Natural killer cell (primary cell): Measurements from ENCODE around the gene SNX3. TPM values are rescaled to one million over a fixed set of nuclear protein-coding genes. Genes with fewer than 3 reads are reported as not detected.
"Not testable (repeated sequence)": the region's sequence is repeated elsewhere in the genome, so short reads cannot be mapped to it uniquely, and the experiment has no call there.

Experiments used
- ATAC-seq, 3 donors: fragments of 150-1000 bp in 2 of 3; fragments of 200-7000 bp in 1 of 3; cut with Tn5 transposase; 1 replicate in 1 of 3; 2 replicates in 2 of 3; pipeline ENCODE4 v1.10.0; 2021; ENCODE audit warnings: mild to moderate bottlenecking in 2 of 3, moderate library complexity in 2 of 3
- DNase-seq, 2 donors: peaks; one replicate each; pipeline versions ENCODE4 v3.0.0 to v3.0.0-alpha.2; 2013 to 2021; ENCODE audit warnings: mixed read lengths in 1 of 2
- H3K27ac ChIP-seq: one replicate; pipeline ENCODE4 v1.5.1; 2013; ENCODE audit warnings: mild to moderate bottlenecking, low read length
- H3K27me3 ChIP-seq: one replicate; pipeline ENCODE4 v1.6.1; 2013; ENCODE audit warnings: low read length; ENCODE audit not compliant: control insufficient read depth, insufficient read depth
- H3K36me3 ChIP-seq: one replicate; pipeline ENCODE4 v1.6.1; 2013; ENCODE audit warnings: low read length; ENCODE audit not compliant: control insufficient read depth, insufficient read depth
- H3K4me1 ChIP-seq: one replicate; pipeline ENCODE4 v1.6.1; 2013; ENCODE audit warnings: low read length; ENCODE audit not compliant: control insufficient read depth, insufficient read depth
- H3K4me3 ChIP-seq: one replicate; pipeline ENCODE4 v1.5.1; 2013; ENCODE audit warnings: low read length
- H3K9me3 ChIP-seq: one replicate; pipeline ENCODE4 v1.6.1; 2013; ENCODE audit warnings: low read length; ENCODE audit not compliant: control insufficient read depth, insufficient read depth
- H3K27ac Mint-ChIP-seq, 2 donors: one replicate each; pipeline ENCODE4 v1.8.0; 2022; ENCODE audit warnings: mild to moderate bottlenecking in 2 of 2, mixed read lengths in 2 of 2, moderate library complexity in 1 of 2
- H3K27me3 Mint-ChIP-seq, 2 donors: one replicate each; pipeline ENCODE4 v1.8.0; 2022; ENCODE audit warnings: low read depth in 2 of 2, mixed read lengths in 2 of 2
- H3K36me3 Mint-ChIP-seq: one replicate; pipeline ENCODE4 v1.8.0; 2022; ENCODE audit warnings: mixed read lengths
- H3K4me1 Mint-ChIP-seq, 2 donors: one replicate each; pipeline ENCODE4 v1.8.0; 2022; ENCODE audit warnings: mixed read lengths in 2 of 2
- H3K4me3 Mint-ChIP-seq: one replicate; pipeline ENCODE4 v1.8.0; 2022; ENCODE audit warnings: mild to moderate bottlenecking, moderate library complexity, mixed read lengths
- H3K9me3 Mint-ChIP-seq, 2 donors: one replicate each; pipeline ENCODE4 v1.8.0; 2022; ENCODE audit warnings: mixed read lengths in 2 of 2
- WGBS: methylation state at CpG from one replicate; pipeline ENCODE4 v1.1.7; 2013; ENCODE audit warnings: missing lambda C conversion rate; ENCODE audit not compliant: insufficient coverage; 5-methylcytosine and 5-hydroxymethylcytosine counted together
- intact Hi-C: fragments of 100-400 bp; cut with micrococcal nuclease; formaldehyde crosslinking; loops from one replicate; pipeline ENCODE4 v1.14.2; 2022
- total RNA-seq, 4 donors: library from RNA; stranded (reverse); fragments of 120-200 nt in 1 of 4; gene quantifications; one replicate each; pipeline versions ENCODE4 v1.2.3 to v1.2.4, GENCODE V29; 2013 to 2022
- TF ChIP-seq, protein P1 (sequence below): fragments of 200-600 bp; IDR thresholded peaks from one replicate; pipeline ENCODE4 v1.8.0; 2022; ENCODE audit warnings: antibody characterized with exemption

The SNX3 gene
- total RNA-seq, 3 donors from 2014 or later (not counting 1 experiment from before 2014, with no cell fraction given) = 59.7 to 71.6 (median 70.6) TPM

DNA sequence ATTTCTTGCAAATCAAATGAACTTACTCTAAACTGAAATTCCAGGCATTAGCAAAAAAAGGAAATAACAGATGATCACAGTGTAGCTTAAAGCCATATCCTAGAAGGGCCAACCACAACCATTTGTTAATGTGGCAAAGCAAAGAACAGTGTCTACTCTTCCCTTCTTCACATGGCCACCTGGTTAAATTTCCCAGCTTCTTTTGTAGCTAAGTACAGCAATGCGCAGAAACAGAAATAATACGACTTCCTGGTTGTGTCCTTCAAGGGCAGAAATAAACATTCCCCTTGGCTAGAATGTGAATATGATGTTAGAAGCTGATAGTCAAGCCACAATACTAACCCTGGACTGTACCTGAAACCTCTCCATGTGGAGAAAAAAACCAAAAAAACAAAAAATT is 9.6 kb downstream of the SNX3 start:
- no peak for ATAC-seq
- Histone ChIP-seq H3K9me3 (no peaks in the 10 kb centered on the region), H3K27ac (no peak overlapping the region), H3K27me3 (no peaks in the 10 kb centered on the region), H3K36me3 (no peaks in the 10 kb centered on the region), H3K4me1 (peaks cover 3% of the 10 kb centered on the region), H3K4me3 (no peak overlapping the region)
- DNase-seq = no peak
- WGBS = 83% methylated on average over 2 of the region's 2 CpGs
- Mint-ChIP-seq H3K9me3 (no peaks in the 10 kb centered on the region), H3K4me1 (peaks cover 57 to 63% of the 10 kb centered on the region in 2 donors), H3K36me3 (no peaks in the 10 kb centered on the region), H3K4me3 (no peak overlapping the region), H3K27me3 (no peaks in the 10 kb centered on the region), H3K27ac (no peak overlapping the region)
- intact Hi-C loops = loop anchor here (10.0 kb wide), 1 partner anchor 274 kb away; no protein-coding TSS in a partner anchor
- TF ChIP-seq, protein P1, sequence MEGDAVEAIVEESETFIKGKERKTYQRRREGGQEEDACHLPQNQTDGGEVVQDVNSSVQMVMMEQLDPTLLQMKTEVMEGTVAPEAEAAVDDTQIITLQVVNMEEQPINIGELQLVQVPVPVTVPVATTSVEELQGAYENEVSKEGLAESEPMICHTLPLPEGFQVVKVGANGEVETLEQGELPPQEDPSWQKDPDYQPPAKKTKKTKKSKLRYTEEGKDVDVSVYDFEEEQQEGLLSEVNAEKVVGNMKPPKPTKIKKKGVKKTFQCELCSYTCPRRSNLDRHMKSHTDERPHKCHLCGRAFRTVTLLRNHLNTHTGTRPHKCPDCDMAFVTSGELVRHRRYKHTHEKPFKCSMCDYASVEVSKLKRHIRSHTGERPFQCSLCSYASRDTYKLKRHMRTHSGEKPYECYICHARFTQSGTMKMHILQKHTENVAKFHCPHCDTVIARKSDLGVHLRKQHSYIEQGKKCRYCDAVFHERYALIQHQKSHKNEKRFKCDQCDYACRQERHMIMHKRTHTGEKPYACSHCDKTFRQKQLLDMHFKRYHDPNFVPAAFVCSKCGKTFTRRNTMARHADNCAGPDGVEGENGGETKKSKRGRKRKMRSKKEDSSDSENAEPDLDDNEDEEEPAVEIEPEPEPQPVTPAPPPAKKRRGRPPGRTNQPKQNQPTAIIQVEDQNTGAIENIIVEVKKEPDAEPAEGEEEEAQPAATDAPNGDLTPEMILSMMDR = no peak

DNA sequence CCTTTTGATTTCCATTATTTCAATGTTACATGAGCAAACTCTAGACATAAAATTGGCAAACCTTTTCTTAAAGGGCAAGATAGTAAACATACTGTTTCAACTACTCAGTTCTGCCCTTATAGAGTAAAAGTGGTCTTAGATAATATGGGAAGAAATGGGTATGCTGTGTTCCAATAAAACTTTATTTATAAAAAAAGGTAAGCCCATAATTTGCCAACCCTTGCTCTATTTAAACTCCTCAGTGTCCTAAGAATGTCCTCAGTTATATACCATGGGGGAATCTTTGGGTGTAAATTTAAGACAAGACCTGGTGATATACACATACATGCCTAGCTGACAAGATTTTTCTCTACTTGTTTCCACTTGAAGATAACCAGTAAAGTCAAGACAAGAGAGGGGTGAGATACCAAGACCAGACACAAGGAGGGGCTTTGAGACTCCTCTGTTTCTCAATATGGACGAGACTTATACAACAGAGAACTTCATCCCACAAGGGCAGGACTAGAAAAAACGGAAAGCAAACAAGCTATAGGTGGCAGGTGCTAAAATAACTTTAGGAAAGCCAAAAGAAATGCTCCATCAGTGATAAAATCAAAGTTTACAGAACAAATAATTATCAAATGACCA is 10.5 kb downstream of the SNX3 start:
- Histone ChIP-seq H3K4me1 (peaks cover 3% of the 10 kb centered on the region), H3K36me3 (no peaks in the 10 kb centered on the region), H3K27ac (no peak overlapping the region), H3K4me3 (no peak overlapping the region), H3K27me3 (no peaks in the 10 kb centered on the region), H3K9me3 (no peaks in the 10 kb centered on the region)
- 93% methylated on average over 2 of the region's 2 CpGs for WGBS
- Mint-ChIP-seq H3K4me3 (no peak overlapping the region), H3K9me3 (no peaks in the 10 kb centered on the region), H3K27me3 (no peaks in the 10 kb centered on the region), H3K4me1 (peaks cover 55 to 63% of the 10 kb centered on the region in 2 donors), H3K27ac (no peak overlapping the region), H3K36me3 (no peaks in the 10 kb centered on the region)
- intact Hi-C loops = loop anchor here (10.0 kb wide), 1 partner anchor 274 kb away; no protein-coding TSS in a partner anchor
- DNase-seq (peak in 1 of 2 donors; percentile 42), ATAC-seq (peak in 1 of 3 donors; percentile 55)
- TF ChIP-seq, protein P1 = peak; percentile 29

GRCh38 chr6:108247965-108248536 is 12.8 kb downstream of the SNX3 start:
- Histone ChIP-seq H3K27ac (no peak overlapping the region), H3K4me1 (peaks cover 3% of the 10 kb centered on the region), H3K4me3 (no peak overlapping the region), H3K36me3 (peaks cover 2% of the 10 kb centered on the region), H3K9me3 (no peaks in the 10 kb centered on the region), H3K27me3 (no peaks in the 10 kb centered on the region)
- intact Hi-C loops = no loop called here
- no peak overlapping the region for H3K27ac Mint-ChIP-seq
- DNase-seq (no peak), ATAC-seq (no peak)
- H3K9me3 Mint-ChIP-seq = no peaks in the 10 kb centered on the region
- no peaks in the 10 kb centered on the region for H3K27me3 Mint-ChIP-seq
- WGBS = no CpG with 5 or more reads among the region's 1 CpG
- peaks cover 52 to 58% of the 10 kb centered on the region in 2 donors for H3K4me1 Mint-ChIP-seq
- H3K4me3 Mint-ChIP-seq = no peak overlapping the region
- TF ChIP-seq, protein P1 = no peak
- no peaks in the 10 kb centered on the region for H3K36me3 Mint-ChIP-seq

- H3K4me3 Mint-ChIP-seq, H3K4me3 ChIP-seq, H3K36me3 ChIP-seq, H3K27ac ChIP-seq, intact Hi-C loops, ATAC-seq, H3K27ac Mint-ChIP-seq, H3K27me3 ChIP-seq, H3K4me1 ChIP-seq, H3K27me3 Mint-ChIP-seq, H3K9me3 Mint-ChIP-seq, H3K36me3 Mint-ChIP-seq, H3K9me3 ChIP-seq, DNase-seq: not testable (repeated sequence)
- 96% methylated on average over 6 of the region's 7 CpGs for WGBS
- H3K4me1 Mint-ChIP-seq = peaks cover 44 to 47% of the 10 kb centered on the region in 2 donors
Measured at GRCh38 chr6:108245095-108245494, 15.7 kb downstream of the SNX3 start.
